Measurements from ENCODE around the gene PAPSS1. TPM values are rescaled to one million over a fixed set of nuclear protein-coding genes. Genes with fewer than 3 reads are reported as not detected.

The PAPSS1 gene
- total and polyA plus RNA-seq, 9 of the 15 experiments (the other 6 are each of a cell fraction or from before 2014, with no cell fraction given): 21.1 to 53.9 (median 41.9) TPM

DNA sequence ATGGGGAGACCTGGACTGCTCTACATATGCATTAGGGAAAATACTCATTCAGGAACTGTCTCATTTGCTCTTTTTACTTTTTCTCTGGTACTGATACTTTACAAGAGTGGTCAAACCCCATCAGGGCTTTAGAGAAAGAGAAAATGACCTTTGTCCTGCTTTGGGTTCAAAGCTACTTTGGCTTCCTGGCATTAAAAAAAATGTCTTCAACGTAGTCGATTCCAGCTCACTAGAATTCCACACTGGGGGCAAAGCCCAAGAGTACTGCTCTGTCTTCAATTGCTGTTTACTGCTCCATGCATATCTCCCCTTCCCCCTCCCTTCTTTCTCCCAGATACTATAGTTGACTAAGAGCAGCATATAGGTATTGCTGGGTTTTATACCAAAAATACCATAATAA lies 98.0 kb downstream of the PAPSS1 start (continued):
- TF ChIP-seq, protein P1, sequence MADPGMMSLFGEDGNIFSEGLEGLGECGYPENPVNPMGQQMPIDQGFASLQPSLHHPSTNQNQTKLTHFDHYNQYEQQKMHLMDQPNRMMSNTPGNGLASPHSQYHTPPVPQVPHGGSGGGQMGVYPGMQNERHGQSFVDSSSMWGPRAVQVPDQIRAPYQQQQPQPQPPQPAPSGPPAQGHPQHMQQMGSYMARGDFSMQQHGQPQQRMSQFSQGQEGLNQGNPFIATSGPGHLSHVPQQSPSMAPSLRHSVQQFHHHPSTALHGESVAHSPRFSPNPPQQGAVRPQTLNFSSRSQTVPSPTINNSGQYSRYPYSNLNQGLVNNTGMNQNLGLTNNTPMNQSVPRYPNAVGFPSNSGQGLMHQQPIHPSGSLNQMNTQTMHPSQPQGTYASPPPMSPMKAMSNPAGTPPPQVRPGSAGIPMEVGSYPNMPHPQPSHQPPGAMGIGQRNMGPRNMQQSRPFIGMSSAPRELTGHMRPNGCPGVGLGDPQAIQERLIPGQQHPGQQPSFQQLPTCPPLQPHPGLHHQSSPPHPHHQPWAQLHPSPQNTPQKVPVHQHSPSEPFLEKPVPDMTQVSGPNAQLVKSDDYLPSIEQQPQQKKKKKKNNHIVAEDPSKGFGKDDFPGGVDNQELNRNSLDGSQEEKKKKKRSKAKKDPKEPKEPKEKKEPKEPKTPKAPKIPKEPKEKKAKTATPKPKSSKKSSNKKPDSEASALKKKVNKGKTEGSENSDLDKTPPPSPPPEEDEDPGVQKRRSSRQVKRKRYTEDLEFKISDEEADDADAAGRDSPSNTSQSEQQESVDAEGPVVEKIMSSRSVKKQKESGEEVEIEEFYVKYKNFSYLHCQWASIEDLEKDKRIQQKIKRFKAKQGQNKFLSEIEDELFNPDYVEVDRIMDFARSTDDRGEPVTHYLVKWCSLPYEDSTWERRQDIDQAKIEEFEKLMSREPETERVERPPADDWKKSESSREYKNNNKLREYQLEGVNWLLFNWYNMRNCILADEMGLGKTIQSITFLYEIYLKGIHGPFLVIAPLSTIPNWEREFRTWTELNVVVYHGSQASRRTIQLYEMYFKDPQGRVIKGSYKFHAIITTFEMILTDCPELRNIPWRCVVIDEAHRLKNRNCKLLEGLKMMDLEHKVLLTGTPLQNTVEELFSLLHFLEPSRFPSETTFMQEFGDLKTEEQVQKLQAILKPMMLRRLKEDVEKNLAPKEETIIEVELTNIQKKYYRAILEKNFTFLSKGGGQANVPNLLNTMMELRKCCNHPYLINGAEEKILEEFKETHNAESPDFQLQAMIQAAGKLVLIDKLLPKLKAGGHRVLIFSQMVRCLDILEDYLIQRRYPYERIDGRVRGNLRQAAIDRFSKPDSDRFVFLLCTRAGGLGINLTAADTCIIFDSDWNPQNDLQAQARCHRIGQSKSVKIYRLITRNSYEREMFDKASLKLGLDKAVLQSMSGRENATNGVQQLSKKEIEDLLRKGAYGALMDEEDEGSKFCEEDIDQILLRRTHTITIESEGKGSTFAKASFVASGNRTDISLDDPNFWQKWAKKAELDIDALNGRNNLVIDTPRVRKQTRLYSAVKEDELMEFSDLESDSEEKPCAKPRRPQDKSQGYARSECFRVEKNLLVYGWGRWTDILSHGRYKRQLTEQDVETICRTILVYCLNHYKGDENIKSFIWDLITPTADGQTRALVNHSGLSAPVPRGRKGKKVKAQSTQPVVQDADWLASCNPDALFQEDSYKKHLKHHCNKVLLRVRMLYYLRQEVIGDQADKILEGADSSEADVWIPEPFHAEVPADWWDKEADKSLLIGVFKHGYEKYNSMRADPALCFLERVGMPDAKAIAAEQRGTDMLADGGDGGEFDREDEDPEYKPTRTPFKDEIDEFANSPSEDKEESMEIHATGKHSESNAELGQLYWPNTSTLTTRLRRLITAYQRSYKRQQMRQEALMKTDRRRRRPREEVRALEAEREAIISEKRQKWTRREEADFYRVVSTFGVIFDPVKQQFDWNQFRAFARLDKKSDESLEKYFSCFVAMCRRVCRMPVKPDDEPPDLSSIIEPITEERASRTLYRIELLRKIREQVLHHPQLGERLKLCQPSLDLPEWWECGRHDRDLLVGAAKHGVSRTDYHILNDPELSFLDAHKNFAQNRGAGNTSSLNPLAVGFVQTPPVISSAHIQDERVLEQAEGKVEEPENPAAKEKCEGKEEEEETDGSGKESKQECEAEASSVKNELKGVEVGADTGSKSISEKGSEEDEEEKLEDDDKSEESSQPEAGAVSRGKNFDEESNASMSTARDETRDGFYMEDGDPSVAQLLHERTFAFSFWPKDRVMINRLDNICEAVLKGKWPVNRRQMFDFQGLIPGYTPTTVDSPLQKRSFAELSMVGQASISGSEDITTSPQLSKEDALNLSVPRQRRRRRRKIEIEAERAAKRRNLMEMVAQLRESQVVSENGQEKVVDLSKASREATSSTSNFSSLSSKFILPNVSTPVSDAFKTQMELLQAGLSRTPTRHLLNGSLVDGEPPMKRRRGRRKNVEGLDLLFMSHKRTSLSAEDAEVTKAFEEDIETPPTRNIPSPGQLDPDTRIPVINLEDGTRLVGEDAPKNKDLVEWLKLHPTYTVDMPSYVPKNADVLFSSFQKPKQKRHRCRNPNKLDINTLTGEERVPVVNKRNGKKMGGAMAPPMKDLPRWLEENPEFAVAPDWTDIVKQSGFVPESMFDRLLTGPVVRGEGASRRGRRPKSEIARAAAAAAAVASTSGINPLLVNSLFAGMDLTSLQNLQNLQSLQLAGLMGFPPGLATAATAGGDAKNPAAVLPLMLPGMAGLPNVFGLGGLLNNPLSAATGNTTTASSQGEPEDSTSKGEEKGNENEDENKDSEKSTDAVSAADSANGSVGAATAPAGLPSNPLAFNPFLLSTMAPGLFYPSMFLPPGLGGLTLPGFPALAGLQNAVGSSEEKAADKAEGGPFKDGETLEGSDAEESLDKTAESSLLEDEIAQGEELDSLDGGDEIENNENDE (IDR thresholded peaks at IDR 0.05; ENCODE audit: low read depth, low read length): no peak
- no peak for TF ChIP-seq BDP1 (IDR thresholded peaks at IDR 0.05; ENCODE audit: insufficient read depth, insufficient read length)
- no peak for TF ChIP-seq LEF1 (IDR thresholded peaks at IDR 0.05)
- no peak for TF ChIP-seq ZNF282 (CRISPR knock-in tag; IDR thresholded peaks at IDR 0.05)
- TF ChIP-seq POLR2B (IDR thresholded peaks at IDR 0.05; ENCODE audit: low read depth, partially characterized antibody): no peak
- no peak for TF ChIP-seq EGR1 (conservative IDR thresholded peaks at IDR 0.05)
- no peak for TF ChIP-seq POU5F1 (IDR thresholded peaks at IDR 0.05; ENCODE audit: borderline replicate concordance, low read depth, low read length, partially characterized antibody)
- no peak for TF ChIP-seq TEAD4 (IDR thresholded peaks at IDR 0.05; ENCODE audit: low read length)
- no peak for TF ChIP-seq TEAD4 (CRISPR knock-in tag; IDR thresholded peaks at IDR 0.05; ENCODE audit: borderline replicate concordance)

Data from K562 (cell line).